ENCODE data around the gene PLEKHF1.
"Not testable (repeated sequence)": the region's sequence is repeated elsewhere in the genome, so short reads cannot be mapped to it uniquely, and the experiment has no call there.

Gene PLEKHF1

GRCh38 chr19:29665215-29665825 is at the start of gene PLEKHF1:
PLEKHF1 (plus strand) TSS chr19:29665461; CDS start chr19:29673840, 8,379 bp downstream.
- peak within 1 kb of the TSS; percentile 80 for H3K4me3 ChIP-seq (ENCODE audit: low read length)
- no peak for TF ChIP-seq ZNF274 (IDR thresholded peaks at IDR 0.05; ENCODE audit: low read depth, low read length)

GRCh38 chr19:29615891-29616425 is 49.3 kb upstream of the PLEKHF1 start:
- H3K4me3 ChIP-seq (ENCODE audit: low read length) = no peak overlapping the region
- no peak for TF ChIP-seq ZNF274 (IDR thresholded peaks at IDR 0.05; ENCODE audit: low read depth, low read length)

- no peak overlapping the region for H3K4me3 ChIP-seq (ENCODE audit: low read length)
- TF ChIP-seq ZNF274 (IDR thresholded peaks at IDR 0.05; ENCODE audit: low read depth, low read length) = no peak
Measured at GRCh38 chr19:29616541-29616940, 48.7 kb upstream of the PLEKHF1 start.

- no peak overlapping the region for H3K4me3 ChIP-seq (ENCODE audit: low read length)
- no peak for TF ChIP-seq ZNF274 (IDR thresholded peaks at IDR 0.05; ENCODE audit: low read depth, low read length)
Measured at GRCh38 chr19:29617366-29618266, 47.6 kb upstream of the PLEKHF1 start.

GRCh38 chr19:29618434-29618833 is 46.8 kb upstream of the PLEKHF1 start:
- TF ChIP-seq ZNF274 (IDR thresholded peaks at IDR 0.05; ENCODE audit: low read depth, low read length) = no peak
- H3K4me3 ChIP-seq (ENCODE audit: low read length) = no peak overlapping the region

GRCh38 chr19:29618871-29619270 is 46.4 kb upstream of the PLEKHF1 start:
- no peak overlapping the region for H3K4me3 ChIP-seq (ENCODE audit: low read length)
- no peak for TF ChIP-seq ZNF274 (IDR thresholded peaks at IDR 0.05; ENCODE audit: low read depth, low read length)

- H3K4me3 ChIP-seq (ENCODE audit: low read length) = no peak overlapping the region
- TF ChIP-seq ZNF274 (IDR thresholded peaks at IDR 0.05; ENCODE audit: low read depth, low read length) = no peak
Measured at GRCh38 chr19:29620931-29621351, 44.3 kb upstream of the PLEKHF1 start.

GRCh38 chr19:29622166-29623070 is 42.8 kb upstream of the PLEKHF1 start:
- H3K4me3 ChIP-seq (ENCODE audit: low read length) = no peak overlapping the region
- no peak for TF ChIP-seq ZNF274 (IDR thresholded peaks at IDR 0.05; ENCODE audit: low read depth, low read length)

- no peak for TF ChIP-seq ZNF274 (IDR thresholded peaks at IDR 0.05; ENCODE audit: low read depth, low read length)
- no peak overlapping the region for H3K4me3 ChIP-seq (ENCODE audit: low read length)
Measured at GRCh38 chr19:29623726-29624488, 41.4 kb upstream of the PLEKHF1 start.

GRCh38 chr19:29624489-29625185 is 40.6 kb upstream of the PLEKHF1 start:
- H3K4me3 ChIP-seq (ENCODE audit: low read length) = no peak overlapping the region
- TF ChIP-seq ZNF274 (IDR thresholded peaks at IDR 0.05; ENCODE audit: low read depth, low read length) = no peak

GRCh38 chr19:29625186-29625651 is 40.0 kb upstream of the PLEKHF1 start:
- TF ChIP-seq ZNF274 (IDR thresholded peaks at IDR 0.05; ENCODE audit: low read depth, low read length) = no peak
- H3K4me3 ChIP-seq (ENCODE audit: low read length) = no peak overlapping the region

- TF ChIP-seq ZNF274 (IDR thresholded peaks at IDR 0.05; ENCODE audit: low read depth, low read length) = no peak
- no peak overlapping the region for H3K4me3 ChIP-seq (ENCODE audit: low read length)
Measured at GRCh38 chr19:29626386-29626785, 38.9 kb upstream of the PLEKHF1 start.

GRCh38 chr19:29626832-29627231 is 38.4 kb upstream of the PLEKHF1 start:
- not testable (repeated sequence) for H3K4me3 ChIP-seq (ENCODE audit: low read length)
